Esophagus muscularis mucosa (tissue), 3 donors: ENCODE measurements around the gene CCDC116.

Source experiments
- POLR2A ChIP-seq: fragments of 450-650 bp; IDR thresholded peaks from one replicate; pipeline ENCODE4 v1.6.1; 2017; ENCODE audit warnings: antibody characterized with exemption, moderate library complexity, mild to moderate bottlenecking, low read depth
- POLR2AphosphoS5 ChIP-seq, 2 donors: sonication (generic); formaldehyde crosslinking; IDR thresholded peaks; one replicate each; pipeline ENCODE4 v1.6.1; 2017; ENCODE audit warnings: antibody characterized with exemption in 2 of 2
- TF ChIP-seq, protein P1 (sequence below), 3 experiments: fragments of 200-600 bp in 2 of 3; fragments of 450-650 bp in 1 of 3; sonication (generic) in 2 of 3; IDR thresholded peaks; one replicate each; pipeline ENCODE4 v1.5.1; 2017 to 2019; ENCODE audit warnings: antibody characterized with exemption in 3 of 3, mild to moderate bottlenecking in 2 of 3, moderate library complexity in 1 of 3

DNA sequence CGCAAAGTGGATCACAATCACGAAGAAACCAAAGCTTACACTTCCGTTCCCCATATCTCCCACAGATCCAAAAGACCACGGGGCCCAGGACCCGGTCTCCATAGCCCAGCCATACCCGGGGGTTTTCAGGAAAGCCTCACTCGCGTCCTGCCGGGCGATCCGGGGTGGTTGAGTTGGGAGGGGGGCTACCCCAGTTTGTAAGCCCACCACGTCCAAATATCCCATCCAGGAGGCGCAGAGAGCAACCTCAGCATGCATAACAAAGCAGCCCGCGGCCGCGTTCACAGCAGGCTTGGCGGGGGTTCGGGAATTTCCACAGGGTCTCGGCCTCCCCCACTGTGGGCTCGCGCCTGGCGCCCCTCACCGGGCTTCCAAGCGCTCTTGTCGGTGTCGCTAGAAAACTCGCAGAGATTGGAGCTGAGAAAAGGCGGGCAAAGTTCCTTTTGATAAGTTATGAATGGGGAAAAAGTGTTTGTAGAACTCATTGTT, 19.0 kb downstream of the CCDC116 start:
- TF ChIP-seq, protein P1, sequence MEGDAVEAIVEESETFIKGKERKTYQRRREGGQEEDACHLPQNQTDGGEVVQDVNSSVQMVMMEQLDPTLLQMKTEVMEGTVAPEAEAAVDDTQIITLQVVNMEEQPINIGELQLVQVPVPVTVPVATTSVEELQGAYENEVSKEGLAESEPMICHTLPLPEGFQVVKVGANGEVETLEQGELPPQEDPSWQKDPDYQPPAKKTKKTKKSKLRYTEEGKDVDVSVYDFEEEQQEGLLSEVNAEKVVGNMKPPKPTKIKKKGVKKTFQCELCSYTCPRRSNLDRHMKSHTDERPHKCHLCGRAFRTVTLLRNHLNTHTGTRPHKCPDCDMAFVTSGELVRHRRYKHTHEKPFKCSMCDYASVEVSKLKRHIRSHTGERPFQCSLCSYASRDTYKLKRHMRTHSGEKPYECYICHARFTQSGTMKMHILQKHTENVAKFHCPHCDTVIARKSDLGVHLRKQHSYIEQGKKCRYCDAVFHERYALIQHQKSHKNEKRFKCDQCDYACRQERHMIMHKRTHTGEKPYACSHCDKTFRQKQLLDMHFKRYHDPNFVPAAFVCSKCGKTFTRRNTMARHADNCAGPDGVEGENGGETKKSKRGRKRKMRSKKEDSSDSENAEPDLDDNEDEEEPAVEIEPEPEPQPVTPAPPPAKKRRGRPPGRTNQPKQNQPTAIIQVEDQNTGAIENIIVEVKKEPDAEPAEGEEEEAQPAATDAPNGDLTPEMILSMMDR (IDR thresholded peaks at IDR 0.05): no peak
- no peak for TF ChIP-seq POLR2AphosphoS5 (IDR thresholded peaks at IDR 0.05)
- no peak for TF ChIP-seq POLR2A
